Ascending aorta (tissue), 2 donors: ENCODE measurements around the gene PER3. TPM values are rescaled to one million over a fixed set of nuclear protein-coding genes. Genes with fewer than 3 reads are reported as not detected.

Experiments
- DNase-seq, 2 donors: peaks; one replicate each; pipeline ENCODE4 v3.0.0-alpha.2; 2019; ENCODE audit warnings: low spot score in 2 of 2
- H3K27ac ChIP-seq, 2 donors: fragments of 200-600 bp; sonication (generic); one replicate each; pipeline ENCODE4 v1.5.1; 2016 to 2017; ENCODE audit warnings: mild to moderate bottlenecking in 1 of 2
- H3K27me3 ChIP-seq: fragments of 200-600 bp; sonication (generic); one replicate; pipeline ENCODE4 v1.5.1; 2017
- H3K36me3 ChIP-seq, 2 donors: fragments of 200-600 bp; sonication (generic); one replicate each; pipeline ENCODE4 v1.5.1; 2016
- H3K4me1 ChIP-seq, 2 donors: fragments of 200-600 bp; sonication (generic); one replicate each; pipeline ENCODE4 v1.5.1; 2016 to 2017; ENCODE audit warnings: mild to moderate bottlenecking in 1 of 2
- H3K4me3 ChIP-seq, 2 donors: fragments of 200-600 bp; sonication (generic); one replicate each; pipeline ENCODE4 v1.5.1; 2016 to 2017; ENCODE audit warnings: mild to moderate bottlenecking in 1 of 2
- H3K9me3 ChIP-seq, 2 donors: fragments of 200-600 bp; sonication (generic); one replicate each; pipeline ENCODE4 v1.5.1; 2016
- CTCF ChIP-seq, 3 experiments: fragments of 200-600 bp in 2 of 3; fragments of 450-650 bp in 1 of 3; sonication (generic) in 2 of 3; IDR thresholded peaks; one replicate each; pipeline ENCODE4 v1.5.1; 2016 to 2019; ENCODE audit warnings: antibody characterized with exemption in 3 of 3, mild to moderate bottlenecking in 1 of 3, moderate library complexity in 1 of 3
- intact Hi-C: fragments of 100-400 bp; cut with DNase I; formaldehyde crosslinking; loops from one replicate; pipeline ENCODE4 v1.15.1; 2023
- total RNA-seq: library from RNA; depleted of rRNA; stranded (reverse); fragments of >200 nt; gene quantifications from one replicate; pipeline ENCODE4 v1.1.0, GENCODE V29; 2016

PER3 gene
- total RNA-seq, 1 donor from 2014 or later: 8.1 TPM

GRCh38 chr1:7813677-7814373 lies 29.7 kb downstream of the PER3 start:
- Histone ChIP-seq H3K36me3 (peaks cover 56 to 69% of the 10 kb centered on the region in 2 donors), H3K27ac (no peak overlapping the region), H3K9me3 (peaks cover 0 to 13% of the 10 kb centered on the region in 2 donors), H3K27me3 (no peaks in the 10 kb centered on the region), H3K4me3 (no peak overlapping the region), H3K4me1 (no peaks in the 10 kb centered on the region)
- DNase-seq: no peak
- intact Hi-C loops: no loop called here
- TF ChIP-seq CTCF (IDR thresholded peaks at IDR 0.05): no peak

GRCh38 chr1:7821282-7821681 lies 37.2 kb downstream of the PER3 start:
- intact Hi-C loops: no loop called here

GRCh38 chr1:7824701-7825100 lies 40.6 kb downstream of the PER3 start:
- Histone ChIP-seq H3K27me3 (no peaks in the 10 kb centered on the region), H3K36me3 (peaks cover 49 to 90% of the 10 kb centered on the region in 2 donors), H3K27ac (no peak overlapping the region), H3K4me3 (no peak overlapping the region), H3K4me1 (no peaks in the 10 kb centered on the region), H3K9me3 (no peaks in the 10 kb centered on the region)
- no peak for TF ChIP-seq CTCF (IDR thresholded peaks at IDR 0.05)
- intact Hi-C loops: loop anchor here (5.0 kb wide), 1 partner anchor 78 kb away; no protein-coding TSS in a partner anchor
- no peak for DNase-seq

More at GRCh38 chr1:7821282-7821681, 37.2 kb downstream of the PER3 start:
- Histone ChIP-seq H3K4me3 (no peak overlapping the region), H3K36me3 (peaks cover 61 to 90% of the 10 kb centered on the region in 2 donors), H3K9me3 (no peaks in the 10 kb centered on the region), H3K27ac (no peak overlapping the region), H3K27me3 (no peaks in the 10 kb centered on the region), H3K4me1 (no peaks in the 10 kb centered on the region)
- no peak for DNase-seq
- TF ChIP-seq CTCF (IDR thresholded peaks at IDR 0.05): no peak

GRCh38 chr1:7826363-7826762 lies 42.3 kb downstream of the PER3 start:
- DNase-seq: no peak
- no peaks in the 10 kb centered on the region for H3K27me3 ChIP-seq
- H3K9me3 ChIP-seq: no peaks in the 10 kb centered on the region
- H3K27ac ChIP-seq: no peak overlapping the region
- no peak for TF ChIP-seq CTCF (IDR thresholded peaks at IDR 0.05)
- intact Hi-C loops: loop anchor here (5.0 kb wide), 1 partner anchor 76 kb away; no protein-coding TSS in a partner anchor
- H3K4me3 ChIP-seq: no peak overlapping the region
- H3K4me1 ChIP-seq: no peaks in the 10 kb centered on the region
- H3K36me3 ChIP-seq: peaks cover 34 to 89% of the 10 kb centered on the region in 2 donors

- H3K36me3 ChIP-seq: peaks cover 32 to 79% of the 10 kb centered on the region in 2 donors
- no peaks in the 10 kb centered on the region for H3K4me1 ChIP-seq
- DNase-seq: no peak
- no peaks in the 10 kb centered on the region for H3K9me3 ChIP-seq
- intact Hi-C loops: loop anchor here (5.0 kb wide), 1 partner anchor 75 kb away; no protein-coding TSS in a partner anchor
- no peak for TF ChIP-seq CTCF (IDR thresholded peaks at IDR 0.05)
- H3K27me3 ChIP-seq: no peaks in the 10 kb centered on the region
- peak overlapping the region in 1 of 2 donors; percentile 21 for H3K27ac ChIP-seq
- peak overlapping the region in 1 of 2 donors; percentile 37 for H3K4me3 ChIP-seq
Measured at GRCh38 chr1:7827126-7827955, 43.2 kb downstream of the PER3 start.
